Left ventricle myocardium inferior (tissue), 1 donor: ENCODE results near the gene STIM2. TPM values are rescaled to one million over a fixed set of nuclear protein-coding genes. Genes with fewer than 3 reads are reported as not detected.

Experiments
- DNase-seq: peaks from one replicate; pipeline ENCODE4 v3.0.0-alpha.2; 2020
- H3K27ac ChIP-seq: fragments of 200-600 bp; replicated peaks from 2 replicates; pipeline ENCODE4 v1.8.0; 2021
- H3K27me3 ChIP-seq: fragments of 200-600 bp; 2 replicates; pipeline ENCODE4 v1.8.0; 2021; ENCODE audit warnings: low read depth
- H3K36me3 ChIP-seq: fragments of 200-600 bp; 2 replicates; pipeline ENCODE4 v1.8.0; 2021
- H3K4me1 ChIP-seq: fragments of 200-600 bp; 2 replicates; pipeline ENCODE4 v1.8.0; 2021
- H3K4me3 ChIP-seq: fragments of 200-600 bp; 2 replicates; pipeline ENCODE4 v1.8.0; 2021; ENCODE audit warnings: mild to moderate bottlenecking, moderate library complexity
- H3K9me3 ChIP-seq: fragments of 200-600 bp; replicated peaks from 2 replicates; pipeline ENCODE4 v1.8.0; 2021
- intact Hi-C: fragments of 100-400 bp; cut with micrococcal nuclease; formaldehyde crosslinking; loops from one replicate; pipeline ENCODE4 v1.11.0; 2022
- total RNA-seq: library from RNA; stranded (reverse); fragmentation: NEBNext Ultra II Directional; extraction: Animal tissue kit (Norgen Biotek cat#: 25700); gene quantifications from one replicate; pipeline ENCODE4 v1.2.1, GENCODE V29; 2021
- TF ChIP-seq, protein P1 (sequence below): fragments of 200-600 bp; IDR thresholded peaks from 2 replicates; pipeline ENCODE4 v1.8.0; 2021; ENCODE audit warnings: antibody characterized with exemption, mild to moderate bottlenecking, borderline replicate concordance
- donor health status: DM: no; HTN: yes; CAD: no; lungs with severe emphysema.

Gene STIM2
- total RNA-seq, 1 donor from 2014 or later = 12.2 TPM

DNA sequence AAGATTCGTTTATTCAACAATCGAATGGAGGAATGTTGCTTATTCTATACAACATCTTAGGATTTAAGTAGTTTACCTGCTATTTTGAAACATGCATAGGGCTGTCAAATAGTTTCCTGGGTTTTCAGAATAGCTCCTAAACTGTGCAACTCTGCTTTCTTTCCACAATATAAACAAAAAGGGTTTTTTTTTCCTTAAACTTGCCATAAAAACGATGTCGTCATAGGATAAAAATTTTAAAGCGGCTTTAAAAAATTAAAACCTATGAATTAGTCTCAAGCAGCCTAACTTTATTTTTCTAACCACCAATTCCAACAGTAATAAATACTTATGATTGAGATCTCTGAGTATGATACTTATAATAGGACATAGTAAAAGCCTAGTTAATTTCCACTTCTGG is 21.6 kb upstream of the STIM2 start:
- TF ChIP-seq, protein P1, sequence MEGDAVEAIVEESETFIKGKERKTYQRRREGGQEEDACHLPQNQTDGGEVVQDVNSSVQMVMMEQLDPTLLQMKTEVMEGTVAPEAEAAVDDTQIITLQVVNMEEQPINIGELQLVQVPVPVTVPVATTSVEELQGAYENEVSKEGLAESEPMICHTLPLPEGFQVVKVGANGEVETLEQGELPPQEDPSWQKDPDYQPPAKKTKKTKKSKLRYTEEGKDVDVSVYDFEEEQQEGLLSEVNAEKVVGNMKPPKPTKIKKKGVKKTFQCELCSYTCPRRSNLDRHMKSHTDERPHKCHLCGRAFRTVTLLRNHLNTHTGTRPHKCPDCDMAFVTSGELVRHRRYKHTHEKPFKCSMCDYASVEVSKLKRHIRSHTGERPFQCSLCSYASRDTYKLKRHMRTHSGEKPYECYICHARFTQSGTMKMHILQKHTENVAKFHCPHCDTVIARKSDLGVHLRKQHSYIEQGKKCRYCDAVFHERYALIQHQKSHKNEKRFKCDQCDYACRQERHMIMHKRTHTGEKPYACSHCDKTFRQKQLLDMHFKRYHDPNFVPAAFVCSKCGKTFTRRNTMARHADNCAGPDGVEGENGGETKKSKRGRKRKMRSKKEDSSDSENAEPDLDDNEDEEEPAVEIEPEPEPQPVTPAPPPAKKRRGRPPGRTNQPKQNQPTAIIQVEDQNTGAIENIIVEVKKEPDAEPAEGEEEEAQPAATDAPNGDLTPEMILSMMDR = no peak
- H3K9me3 ChIP-seq = peaks cover 3% of the 10 kb centered on the region
- intact Hi-C loops = no loop called here
- DNase-seq = no peak
- no peaks in the 10 kb centered on the region for H3K36me3 ChIP-seq
- H3K4me3 ChIP-seq = no peak overlapping the region
- H3K27ac ChIP-seq = no peak overlapping the region
- H3K27me3 ChIP-seq = no peaks in the 10 kb centered on the region
- peaks cover 12% of the 10 kb centered on the region for H3K4me1 ChIP-seq

DNA sequence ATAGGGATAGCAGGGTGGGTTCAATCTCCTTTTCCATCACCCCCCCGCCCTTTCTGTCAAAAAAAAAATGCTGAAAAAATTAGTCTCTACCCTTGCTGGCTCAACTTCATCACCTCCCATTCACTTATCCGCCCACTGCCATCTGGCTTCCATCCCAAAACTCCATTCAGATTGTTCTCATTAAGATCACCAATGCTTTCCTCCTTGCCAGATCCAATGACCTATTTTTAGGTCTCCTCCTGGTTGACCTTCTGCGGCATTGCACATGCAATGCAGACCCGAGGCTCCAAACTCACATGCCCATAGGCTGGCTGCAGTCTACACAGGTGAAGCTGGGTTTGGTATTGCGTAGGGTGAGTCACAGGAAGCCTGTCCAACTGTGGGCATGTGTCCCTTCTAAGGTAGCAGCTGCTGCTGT is 21.1 kb upstream of the STIM2 start:
- H3K27ac ChIP-seq = no peak overlapping the region
- H3K36me3 ChIP-seq = no peaks in the 10 kb centered on the region
- TF ChIP-seq, protein P1 = no peak
- peaks cover 3% of the 10 kb centered on the region for H3K9me3 ChIP-seq
- H3K4me3 ChIP-seq = no peak overlapping the region
- peaks cover 12% of the 10 kb centered on the region for H3K4me1 ChIP-seq
- H3K27me3 ChIP-seq = no peaks in the 10 kb centered on the region
- no peak for DNase-seq
- intact Hi-C loops = no loop called here

DNA sequence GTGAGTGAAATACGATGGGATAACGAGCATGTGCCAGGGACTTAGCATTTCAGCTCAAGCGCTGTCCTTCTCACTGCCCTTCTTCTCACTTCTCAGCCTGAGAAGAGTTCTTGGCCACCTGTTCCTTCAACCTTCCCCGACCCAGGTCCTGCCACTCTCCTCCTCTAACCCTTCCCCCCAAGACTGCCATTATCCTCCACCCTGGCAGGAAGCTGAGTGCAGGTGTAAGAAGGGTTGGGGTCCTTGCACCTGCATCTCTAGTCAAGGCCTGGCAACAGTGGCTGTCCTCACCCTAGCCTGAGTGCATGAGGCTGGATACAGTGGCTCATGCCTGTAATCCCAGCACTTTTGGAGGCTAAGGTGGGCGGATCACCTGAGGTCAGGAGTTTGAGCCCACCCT is 19.9 kb upstream of the STIM2 start:
- H3K27ac ChIP-seq = no peak overlapping the region
- TF ChIP-seq, protein P1 = no peak
- no peak overlapping the region for H3K4me3 ChIP-seq
- H3K36me3 ChIP-seq = no peaks in the 10 kb centered on the region
- intact Hi-C loops = no loop called here
- DNase-seq = no peak
- no peaks in the 10 kb centered on the region for H3K27me3 ChIP-seq
- H3K4me1 ChIP-seq = peaks cover 12% of the 10 kb centered on the region
- H3K9me3 ChIP-seq = no peaks in the 10 kb centered on the region

DNA sequence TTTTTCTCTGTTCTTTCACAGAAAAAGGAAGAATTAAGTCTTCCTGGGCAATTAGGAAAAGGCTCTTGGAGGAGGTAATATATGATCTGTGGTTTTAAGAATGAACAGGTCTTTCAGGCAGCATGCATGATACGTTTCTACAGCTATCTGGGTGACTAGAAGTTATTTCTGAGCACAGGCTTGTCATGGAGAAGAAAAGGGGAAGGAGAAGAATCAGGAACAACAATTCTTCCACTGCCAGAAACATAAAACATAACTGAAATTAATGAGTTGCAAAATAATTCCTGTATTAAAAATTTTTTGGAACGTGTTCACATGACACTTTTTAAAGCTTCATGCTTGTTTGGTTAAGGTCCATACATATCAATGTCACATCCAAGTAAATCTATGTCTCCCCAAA is 17.7 kb upstream of the STIM2 start:
- H3K9me3 ChIP-seq = no peaks in the 10 kb centered on the region
- H3K27me3 ChIP-seq = no peaks in the 10 kb centered on the region
- DNase-seq = no peak
- TF ChIP-seq, protein P1 = no peak
- H3K4me1 ChIP-seq = peaks cover 12% of the 10 kb centered on the region
- no peak overlapping the region for H3K4me3 ChIP-seq
- intact Hi-C loops = no loop called here
- H3K27ac ChIP-seq = no peak overlapping the region
- no peaks in the 10 kb centered on the region for H3K36me3 ChIP-seq

DNA sequence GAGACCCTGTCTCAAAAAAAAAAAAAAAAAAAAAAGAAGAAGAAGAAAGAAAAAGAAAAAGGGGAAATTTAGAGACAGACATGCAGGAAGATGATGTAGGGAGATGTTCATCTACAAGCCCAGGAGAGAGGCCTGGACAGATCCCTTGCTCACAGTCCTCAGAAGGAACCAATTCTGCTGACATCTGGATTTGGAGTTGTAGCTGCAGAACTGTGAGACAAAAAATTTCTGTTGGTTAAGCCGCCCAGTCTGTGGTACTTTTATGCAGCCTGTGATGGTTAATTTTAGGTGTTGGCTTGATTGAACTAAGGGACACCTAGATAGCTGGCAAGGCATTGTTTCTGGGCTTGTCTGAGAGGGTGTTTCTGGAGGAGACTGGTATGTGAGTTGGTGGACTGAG is 10.1 kb upstream of the STIM2 start:
- Histone ChIP-seq H3K27ac (no peak overlapping the region), H3K9me3 (no peaks in the 10 kb centered on the region), H3K27me3 (no peaks in the 10 kb centered on the region), H3K36me3 (no peaks in the 10 kb centered on the region), H3K4me3 (no peak overlapping the region), H3K4me1 (no peaks in the 10 kb centered on the region)
- DNase-seq = no peak
- TF ChIP-seq, protein P1 = no peak
- intact Hi-C loops = no loop called here

DNA sequence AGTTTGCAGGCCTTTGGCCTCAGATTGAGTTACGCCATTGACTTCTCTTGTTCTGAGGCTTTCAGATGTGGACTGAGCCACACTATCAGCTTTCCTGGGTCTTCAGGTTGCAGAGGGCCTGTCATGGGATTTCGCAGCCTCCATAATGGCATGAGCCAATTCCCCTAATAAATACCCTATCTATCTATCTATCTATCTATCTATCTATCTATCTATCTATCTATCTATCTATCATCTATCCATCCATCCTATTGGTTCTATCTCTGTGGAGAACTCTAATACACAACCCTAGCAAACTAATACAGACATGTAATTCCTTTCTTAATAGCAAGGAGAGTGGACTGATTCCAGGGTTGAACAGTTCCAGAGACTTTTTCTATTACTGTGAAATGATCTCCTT is 9.5 kb upstream of the STIM2 start:
- no peaks in the 10 kb centered on the region for H3K9me3 ChIP-seq
- TF ChIP-seq, protein P1 = no peak
- no peaks in the 10 kb centered on the region for H3K27me3 ChIP-seq
- H3K4me1 ChIP-seq = no peaks in the 10 kb centered on the region
- no peak for DNase-seq
- intact Hi-C loops = no loop called here
- no peak overlapping the region for H3K27ac ChIP-seq
- no peaks in the 10 kb centered on the region for H3K36me3 ChIP-seq
- H3K4me3 ChIP-seq = no peak overlapping the region
